HepG2 (cell line): ENCODE measurements around the gene PRKCB. TPM values are rescaled to one million over a fixed set of nuclear protein-coding genes. Genes with fewer than 3 reads are reported as not detected.
A peak's percentile ranks its signal among the peaks of the same experiment; 100 is the strongest.

Source experiments
- ASH2L ChIP-seq: fragments of 300-600, 200-600 bp; sonication (generic); IDR thresholded peaks from 2 replicates; pipeline ENCODE4 v1.7.0; 2017; ENCODE audit warnings: low read depth, mild to moderate bottlenecking, moderate library complexity, mixed read lengths, low read length; ENCODE audit not compliant: insufficient read length
- FOXK1 ChIP-seq: sonication (generic); formaldehyde crosslinking; IDR thresholded peaks from 2 replicates; pipeline ENCODE4 v1.4.0; 2020; ENCODE audit warnings: low read depth, missing genetic modification reagents, borderline replicate concordance
- HNRNPLL ChIP-seq: fragments of 200-400 bp; formaldehyde crosslinking; IDR thresholded peaks from 2 replicates; pipeline ENCODE4 v1.6.1; 2017; ENCODE audit warnings: mild to moderate bottlenecking, low read depth, low read length; ENCODE audit not compliant: poor library complexity, severe bottlenecking
- JARID2 ChIP-seq: sonication (generic); formaldehyde crosslinking; IDR thresholded peaks from 2 replicates; pipeline ENCODE4 v1.8.1; 2023; ENCODE audit warnings: missing genetic modification reagents, inconsistent platforms; ENCODE audit not compliant: insufficient replicate concordance
- NONO ChIP-seq, 2 experiments: fragments of 450-650 bp in 1 of 2; sonication (generic) in 1 of 2; formaldehyde crosslinking in 1 of 2; IDR thresholded peaks in 1 of 2; conservative IDR thresholded peaks in 1 of 2; 2 replicates each; pipeline versions ENCODE4 v1.6.1 to v1.8.0; 2017 to 2022; ENCODE audit warnings: mild to moderate bottlenecking in 1 of 2, missing genetic modification reagents in 1 of 2, moderate library complexity in 1 of 2
- NR2F2 ChIP-seq: IDR thresholded peaks from 2 replicates; pipeline ENCODE4 v1.6.1; 2012; ENCODE audit warnings: low read depth, inconsistent platforms, borderline replicate concordance
- RAD21 ChIP-seq: fragments of 450-650 bp; formaldehyde crosslinking; IDR thresholded peaks from 2 replicates; pipeline ENCODE4 v1.5.0; 2020; ENCODE audit warnings: mild to moderate bottlenecking
- TEAD3 ChIP-seq: optimal IDR thresholded peaks from 2 replicates; pipeline ENCODE3; 2016; ENCODE audit warnings: borderline replicate concordance
- TGIF2 ChIP-seq: IDR thresholded peaks from 2 replicates; pipeline ENCODE4 v1.6.1; 2016; ENCODE audit warnings: control low read depth, missing compliant biosample characterization
- ZKSCAN8 ChIP-seq: IDR thresholded peaks from 2 replicates; pipeline ENCODE4 v1.6.1; 2016; ENCODE audit warnings: borderline replicate concordance, missing genetic modification reagents, missing compliant biosample characterization
- ZNF101 ChIP-seq: sonication (generic); formaldehyde crosslinking; IDR thresholded peaks from 2 replicates; pipeline ENCODE4 v1.4.0; 2020; ENCODE audit warnings: mild to moderate bottlenecking, low read depth, missing genetic modification reagents, borderline replicate concordance
- ZNF20 ChIP-seq: sonication (generic); formaldehyde crosslinking; IDR thresholded peaks from 2 replicates; pipeline ENCODE4 v1.4.0; 2020; ENCODE audit warnings: mild to moderate bottlenecking, moderate library complexity, missing genetic modification reagents
- ZNF292 ChIP-seq: sonication (generic); formaldehyde crosslinking; IDR thresholded peaks from 2 replicates; pipeline ENCODE4 v1.8.1; 2022; ENCODE audit warnings: mild to moderate bottlenecking, low read depth, missing genetic modification reagents, borderline replicate concordance
- ZNF329 ChIP-seq: sonication (generic); formaldehyde crosslinking; IDR thresholded peaks from 2 replicates; pipeline ENCODE4 v1.9.0; 2021; ENCODE audit warnings: low read depth, mild to moderate bottlenecking, missing genetic modification reagents
- polyA plus RNA-seq, 8 experiments: library from polyadenylated mRNA; depleted of rRNA in 3 of 8; stranded (reverse) in 7 of 8; unstranded in 1 of 8; fragments of >200 nt; fragmentation: Illumina TruSeq in 4 of 8; extraction: Trizol in 4 of 8; gene quantifications; 2 replicates each; pipeline versions ENCODE4 v1.2.1 to v1.2.3, GENCODE V29; 2011 to 2016; ENCODE audit warnings: low read depth in 4 of 8, missing spikeins in 1 of 8, mixed read lengths in 1 of 8; ENCODE audit not compliant: insufficient read depth in 1 of 8
- total RNA-seq, 5 experiments: library from RNA; depleted of rRNA; stranded (reverse); fragments of >200 nt; fragmentation: Illumina TruSeq; extraction: Trizol; gene quantifications; 2 replicates each; pipeline ENCODE4 v1.2.3, GENCODE V29; 2016; ENCODE audit warnings: low read depth in 1 of 5
- TF ChIP-seq, protein P1 (sequence below): sonication (generic); formaldehyde crosslinking; IDR thresholded peaks from 2 replicates; pipeline ENCODE4 v1.4.0; 2020; ENCODE audit warnings: mild to moderate bottlenecking, missing genetic modification reagents
- TF ChIP-seq, protein P2 (sequence below): IDR thresholded peaks from 2 replicates; pipeline ENCODE4 v1.6.1; 2016; ENCODE audit warnings: mild to moderate bottlenecking, missing biosample characterization, missing genetic modification reagents
- TF ChIP-seq, protein P3 (sequence below): sonication (generic); formaldehyde crosslinking; IDR thresholded peaks from 2 replicates; pipeline ENCODE4 v1.5.1; 2020; ENCODE audit warnings: missing genetic modification reagents, mild to moderate bottlenecking, borderline replicate concordance

The PRKCB gene
- total and polyA plus RNA-seq, 2 of the 13 experiments (the other 11 are each of a cell fraction or from before 2014, with no cell fraction given), result 0.01 TPM; not detected in 1

DNA sequence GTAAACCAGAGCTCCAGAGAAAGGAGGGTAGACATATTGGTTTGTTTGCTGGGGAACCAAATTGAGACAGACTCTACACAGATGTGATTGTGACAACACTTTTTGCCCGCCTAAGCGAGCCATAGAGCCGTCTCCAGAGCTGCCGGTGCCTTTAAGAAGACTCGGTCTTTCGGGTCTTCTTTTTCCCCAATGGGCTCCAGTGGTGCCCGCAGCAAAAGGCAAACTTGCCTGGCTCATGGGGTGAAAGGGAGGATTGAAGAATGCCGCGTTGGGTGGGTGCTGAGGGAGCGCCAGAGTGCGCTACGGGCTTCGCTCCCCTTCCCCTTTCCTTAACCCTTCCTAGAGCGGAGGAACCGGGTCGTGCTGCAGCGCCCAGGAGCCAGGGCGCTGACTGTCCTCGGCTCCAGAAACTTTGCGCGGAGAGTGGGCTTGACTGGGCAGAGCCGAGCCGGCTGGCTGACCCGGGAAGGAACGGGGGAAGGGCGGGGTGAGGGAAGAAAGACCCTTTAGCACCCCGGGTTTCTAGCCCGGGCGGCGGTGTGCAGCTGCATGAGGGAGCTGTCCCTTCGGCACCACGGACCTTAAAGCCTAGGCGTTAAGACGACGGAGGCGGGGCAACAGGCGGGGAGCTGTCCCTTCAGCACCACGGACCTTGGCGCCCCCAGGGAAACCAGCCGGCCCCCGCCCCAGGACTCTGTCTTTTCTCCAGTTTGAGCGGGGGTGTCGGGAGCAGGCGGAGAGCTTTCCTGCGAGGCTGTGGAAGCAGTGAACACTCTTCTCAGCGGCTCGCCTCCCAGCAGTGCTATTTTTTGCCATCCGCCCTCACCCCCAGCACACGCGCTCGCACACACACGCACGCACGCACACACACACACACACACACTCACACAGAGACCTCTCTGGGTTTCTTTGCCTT lies 419.9 kb downstream of the PRKCB start, which contains the start of gene CACNG3 (continued):
- TF ChIP-seq, protein P1, sequence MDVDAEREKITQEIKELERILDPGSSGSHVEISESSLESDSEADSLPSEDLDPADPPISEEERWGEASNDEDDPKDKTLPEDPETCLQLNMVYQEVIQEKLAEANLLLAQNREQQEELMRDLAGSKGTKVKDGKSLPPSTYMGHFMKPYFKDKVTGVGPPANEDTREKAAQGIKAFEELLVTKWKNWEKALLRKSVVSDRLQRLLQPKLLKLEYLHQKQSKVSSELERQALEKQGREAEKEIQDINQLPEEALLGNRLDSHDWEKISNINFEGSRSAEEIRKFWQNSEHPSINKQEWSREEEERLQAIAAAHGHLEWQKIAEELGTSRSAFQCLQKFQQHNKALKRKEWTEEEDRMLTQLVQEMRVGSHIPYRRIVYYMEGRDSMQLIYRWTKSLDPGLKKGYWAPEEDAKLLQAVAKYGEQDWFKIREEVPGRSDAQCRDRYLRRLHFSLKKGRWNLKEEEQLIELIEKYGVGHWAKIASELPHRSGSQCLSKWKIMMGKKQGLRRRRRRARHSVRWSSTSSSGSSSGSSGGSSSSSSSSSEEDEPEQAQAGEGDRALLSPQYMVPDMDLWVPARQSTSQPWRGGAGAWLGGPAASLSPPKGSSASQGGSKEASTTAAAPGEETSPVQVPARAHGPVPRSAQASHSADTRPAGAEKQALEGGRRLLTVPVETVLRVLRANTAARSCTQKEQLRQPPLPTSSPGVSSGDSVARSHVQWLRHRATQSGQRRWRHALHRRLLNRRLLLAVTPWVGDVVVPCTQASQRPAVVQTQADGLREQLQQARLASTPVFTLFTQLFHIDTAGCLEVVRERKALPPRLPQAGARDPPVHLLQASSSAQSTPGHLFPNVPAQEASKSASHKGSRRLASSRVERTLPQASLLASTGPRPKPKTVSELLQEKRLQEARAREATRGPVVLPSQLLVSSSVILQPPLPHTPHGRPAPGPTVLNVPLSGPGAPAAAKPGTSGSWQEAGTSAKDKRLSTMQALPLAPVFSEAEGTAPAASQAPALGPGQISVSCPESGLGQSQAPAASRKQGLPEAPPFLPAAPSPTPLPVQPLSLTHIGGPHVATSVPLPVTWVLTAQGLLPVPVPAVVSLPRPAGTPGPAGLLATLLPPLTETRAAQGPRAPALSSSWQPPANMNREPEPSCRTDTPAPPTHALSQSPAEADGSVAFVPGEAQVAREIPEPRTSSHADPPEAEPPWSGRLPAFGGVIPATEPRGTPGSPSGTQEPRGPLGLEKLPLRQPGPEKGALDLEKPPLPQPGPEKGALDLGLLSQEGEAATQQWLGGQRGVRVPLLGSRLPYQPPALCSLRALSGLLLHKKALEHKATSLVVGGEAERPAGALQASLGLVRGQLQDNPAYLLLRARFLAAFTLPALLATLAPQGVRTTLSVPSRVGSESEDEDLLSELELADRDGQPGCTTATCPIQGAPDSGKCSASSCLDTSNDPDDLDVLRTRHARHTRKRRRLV (CRISPR knock-in tag), result no peak
- TF ChIP-seq ZNF101 (no peak), ZKSCAN8 (CRISPR knock-in tag) (no peak), NR2F2 (no peak), HNRNPLL (peak; percentile 16), ZNF329 (CRISPR knock-in tag) (no peak), ASH2L (no peak), TGIF2 (CRISPR knock-in tag) (no peak), NONO (IDR thresholded peaks at IDR 0.05) (no peak), NONO (CRISPR knock-in tag; conservative IDR thresholded peaks at IDR 0.05) (no peak), TEAD3 (CRISPR knock-in tag) (no peak), RAD21 (no peak), JARID2 (CRISPR knock-in tag) (no peak), ZNF20 (CRISPR knock-in tag) (no peak), FOXK1 (CRISPR knock-in tag) (no peak), ZNF292 (CRISPR knock-in tag) (no peak)
- TF ChIP-seq, protein P2, sequence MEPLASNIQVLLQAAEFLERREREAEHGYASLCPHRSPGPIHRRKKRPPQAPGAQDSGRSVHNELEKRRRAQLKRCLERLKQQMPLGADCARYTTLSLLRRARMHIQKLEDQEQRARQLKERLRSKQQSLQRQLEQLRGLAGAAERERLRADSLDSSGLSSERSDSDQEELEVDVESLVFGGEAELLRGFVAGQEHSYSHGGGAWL, result peak; percentile 43; the same call in 1 of the 2 replicates
- TF ChIP-seq, protein P3, sequence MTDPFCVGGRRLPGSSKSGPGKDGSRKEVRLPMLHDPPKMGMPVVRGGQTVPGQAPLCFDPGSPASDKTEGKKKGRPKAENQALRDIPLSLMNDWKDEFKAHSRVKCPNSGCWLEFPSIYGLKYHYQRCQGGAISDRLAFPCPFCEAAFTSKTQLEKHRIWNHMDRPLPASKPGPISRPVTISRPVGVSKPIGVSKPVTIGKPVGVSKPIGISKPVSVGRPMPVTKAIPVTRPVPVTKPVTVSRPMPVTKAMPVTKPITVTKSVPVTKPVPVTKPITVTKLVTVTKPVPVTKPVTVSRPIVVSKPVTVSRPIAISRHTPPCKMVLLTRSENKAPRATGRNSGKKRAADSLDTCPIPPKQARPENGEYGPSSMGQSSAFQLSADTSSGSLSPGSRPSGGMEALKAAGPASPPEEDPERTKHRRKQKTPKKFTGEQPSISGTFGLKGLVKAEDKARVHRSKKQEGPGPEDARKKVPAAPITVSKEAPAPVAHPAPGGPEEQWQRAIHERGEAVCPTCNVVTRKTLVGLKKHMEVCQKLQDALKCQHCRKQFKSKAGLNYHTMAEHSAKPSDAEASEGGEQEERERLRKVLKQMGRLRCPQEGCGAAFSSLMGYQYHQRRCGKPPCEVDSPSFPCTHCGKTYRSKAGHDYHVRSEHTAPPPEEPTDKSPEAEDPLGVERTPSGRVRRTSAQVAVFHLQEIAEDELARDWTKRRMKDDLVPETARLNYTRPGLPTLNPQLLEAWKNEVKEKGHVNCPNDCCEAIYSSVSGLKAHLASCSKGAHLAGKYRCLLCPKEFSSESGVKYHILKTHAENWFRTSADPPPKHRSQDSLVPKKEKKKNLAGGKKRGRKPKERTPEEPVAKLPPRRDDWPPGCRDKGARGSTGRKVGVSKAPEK, result no peak
